Panc1 (cell line): ENCODE measurements around the gene GDI2. TPM values are rescaled to one million over a fixed set of nuclear protein-coding genes. Genes with fewer than 3 reads are reported as not detected.

ENCODE experiments used
- total RNA-seq: library from RNA; stranded (reverse); gene quantifications from one replicate; pipeline ENCODE4 v1.2.1, GENCODE V29; 2021; ENCODE audit not compliant: unreplicated experiment

The GDI2 gene
- total RNA-seq, 1 experiment from 2014 or later: 130 TPM

Other genes starting within 250 kb of the GDI2 start
- gene ASB13, start 146.8 kb downstream of the GDI2 start, total RNA-seq: 18.4 TPM
- gene TASOR2, start 128.6 kb downstream of the GDI2 start, total RNA-seq: 57.4 TPM
- gene ANKRD16, start 76.5 kb upstream of the GDI2 start, total RNA-seq: 6.9 TPM
- gene FBH1, start 76.8 kb upstream of the GDI2 start, total RNA-seq: 50.5 TPM
- gene IL15RA, start 164.1 kb upstream of the GDI2 start, total RNA-seq: 11.0 TPM
- gene IL2RA, start 248.9 kb upstream of the GDI2 start, total RNA-seq: 0.33 TPM